GM10266 (cell line): Measurements from ENCODE around the gene ATP8B4.

Experiments used
- DNase-seq: peaks from one replicate; pipeline ENCODE4 v3.0.0; 2012; ENCODE audit errors: extremely low spot score
- TF ChIP-seq, protein P1 (sequence below): IDR thresholded peaks from 2 replicates; pipeline ENCODE4 v1.5.1; 2012; ENCODE audit warnings: mild to moderate bottlenecking, low read depth; ENCODE audit not compliant: control insufficient read depth, insufficient read depth; ENCODE audit errors: missing control alignments

ATP8B4 gene

DNA sequence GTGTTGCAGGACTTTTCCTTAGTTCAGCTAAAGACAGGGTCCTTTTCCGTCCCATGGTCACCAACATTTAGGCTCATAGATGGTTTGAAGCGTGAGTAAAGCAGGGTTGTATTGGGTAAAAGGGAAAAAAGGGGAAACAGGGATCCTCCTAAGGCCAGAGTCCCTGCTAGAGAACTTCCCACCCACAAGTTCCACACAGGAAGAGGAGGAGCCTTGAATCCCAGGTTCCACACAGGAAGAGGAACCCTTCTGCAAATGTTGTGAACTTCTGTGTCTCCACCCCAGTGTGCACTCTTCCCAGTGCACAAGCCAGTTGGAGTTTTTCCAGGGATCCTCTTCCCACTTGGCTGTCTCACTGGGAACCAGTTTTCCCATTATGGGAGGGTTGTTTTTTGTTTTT, 27.6 kb upstream of the ATP8B4 start:
- TF ChIP-seq, protein P1, sequence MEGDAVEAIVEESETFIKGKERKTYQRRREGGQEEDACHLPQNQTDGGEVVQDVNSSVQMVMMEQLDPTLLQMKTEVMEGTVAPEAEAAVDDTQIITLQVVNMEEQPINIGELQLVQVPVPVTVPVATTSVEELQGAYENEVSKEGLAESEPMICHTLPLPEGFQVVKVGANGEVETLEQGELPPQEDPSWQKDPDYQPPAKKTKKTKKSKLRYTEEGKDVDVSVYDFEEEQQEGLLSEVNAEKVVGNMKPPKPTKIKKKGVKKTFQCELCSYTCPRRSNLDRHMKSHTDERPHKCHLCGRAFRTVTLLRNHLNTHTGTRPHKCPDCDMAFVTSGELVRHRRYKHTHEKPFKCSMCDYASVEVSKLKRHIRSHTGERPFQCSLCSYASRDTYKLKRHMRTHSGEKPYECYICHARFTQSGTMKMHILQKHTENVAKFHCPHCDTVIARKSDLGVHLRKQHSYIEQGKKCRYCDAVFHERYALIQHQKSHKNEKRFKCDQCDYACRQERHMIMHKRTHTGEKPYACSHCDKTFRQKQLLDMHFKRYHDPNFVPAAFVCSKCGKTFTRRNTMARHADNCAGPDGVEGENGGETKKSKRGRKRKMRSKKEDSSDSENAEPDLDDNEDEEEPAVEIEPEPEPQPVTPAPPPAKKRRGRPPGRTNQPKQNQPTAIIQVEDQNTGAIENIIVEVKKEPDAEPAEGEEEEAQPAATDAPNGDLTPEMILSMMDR, result no peak
- DNase-seq, result no peak

DNA sequence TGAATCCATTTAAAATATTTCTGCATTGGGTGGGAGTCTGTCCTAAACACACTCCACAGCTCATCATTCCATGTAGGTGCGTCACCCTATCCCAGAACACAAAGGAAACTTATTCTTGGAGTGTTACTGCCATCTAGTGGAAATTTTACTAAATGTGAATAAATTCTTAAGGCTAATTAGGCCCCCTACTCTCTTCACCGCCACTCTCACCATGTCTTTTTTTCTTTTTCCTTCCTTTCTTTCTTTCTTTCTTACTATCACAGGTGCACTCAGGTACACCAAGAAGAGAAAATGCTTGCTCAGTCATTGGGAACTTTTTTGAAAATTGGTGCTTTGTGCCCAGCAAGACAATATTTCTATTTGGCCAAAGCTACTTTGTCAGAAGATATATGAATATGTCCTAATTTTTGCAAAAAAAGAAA, 26.4 kb upstream of the ATP8B4 start:
- TF ChIP-seq, protein P1, result peak; percentile 50
- peak; percentile 42 for DNase-seq

DNA sequence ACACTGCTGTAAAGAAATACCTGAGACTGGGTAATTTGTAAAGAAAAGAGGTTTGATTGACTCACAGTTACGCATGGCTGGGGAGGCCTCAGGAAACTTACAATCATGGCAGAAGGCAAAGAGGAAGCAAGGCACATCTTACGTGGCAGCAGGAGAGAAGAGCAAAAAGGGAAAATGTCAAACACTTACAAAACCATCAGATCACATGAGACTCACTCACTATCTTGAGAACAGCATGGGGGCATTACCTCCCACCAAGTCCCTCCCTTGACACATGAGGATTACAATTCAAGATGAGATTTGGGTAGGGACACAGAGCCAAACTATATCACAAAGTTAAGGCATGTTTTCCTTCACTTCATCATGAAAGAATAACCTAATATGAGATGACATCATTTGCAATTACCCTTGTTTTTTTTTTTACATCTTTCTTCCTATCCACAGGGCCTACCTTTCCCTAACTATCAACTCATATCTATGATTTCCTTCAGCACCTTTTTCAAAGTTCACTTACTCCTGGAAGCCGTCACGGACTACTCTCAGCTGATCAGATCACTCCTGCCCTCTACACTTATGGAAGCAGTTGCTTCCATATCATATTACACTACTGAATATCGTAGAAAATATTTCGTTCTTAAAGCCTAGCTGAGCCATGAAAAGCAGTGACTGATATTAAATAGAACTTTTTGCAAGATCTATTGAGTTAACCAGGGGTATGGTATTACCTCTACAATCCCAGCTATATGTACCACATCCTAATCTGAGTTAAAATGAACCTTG, 25.5 kb upstream of the ATP8B4 start:
- DNase-seq, result no peak
- TF ChIP-seq, protein P1, result no peak

DNA sequence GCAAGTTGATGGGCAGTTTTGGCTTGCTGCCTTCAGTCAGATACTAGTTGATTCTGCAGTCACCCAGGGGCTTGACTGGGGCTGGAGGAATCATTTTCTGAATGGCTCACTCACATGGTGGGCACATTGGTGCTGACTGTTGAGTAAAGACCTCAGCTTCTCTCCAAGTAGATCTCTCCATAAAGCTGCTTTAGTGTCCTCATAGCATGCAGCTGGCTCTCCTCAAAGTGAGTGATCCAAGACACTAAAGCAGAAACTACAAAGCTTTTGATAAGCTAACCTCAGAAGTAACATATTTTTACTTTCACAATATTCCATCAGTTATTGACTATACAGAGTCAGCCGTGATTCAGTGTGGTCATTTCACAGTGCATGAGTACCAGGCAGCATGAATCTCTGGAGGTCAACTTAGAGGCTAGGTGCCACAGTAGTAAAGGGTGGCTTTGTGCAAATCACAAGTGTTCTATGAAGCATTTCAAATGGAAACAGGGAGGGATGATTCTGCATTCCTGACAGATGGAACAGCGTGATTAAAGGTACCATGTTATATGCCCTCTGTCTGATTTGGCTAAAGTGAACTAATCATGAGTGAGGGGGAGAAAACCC, 24.3 kb upstream of the ATP8B4 start:
- TF ChIP-seq, protein P1, result no peak
- DNase-seq, result no peak

DNA sequence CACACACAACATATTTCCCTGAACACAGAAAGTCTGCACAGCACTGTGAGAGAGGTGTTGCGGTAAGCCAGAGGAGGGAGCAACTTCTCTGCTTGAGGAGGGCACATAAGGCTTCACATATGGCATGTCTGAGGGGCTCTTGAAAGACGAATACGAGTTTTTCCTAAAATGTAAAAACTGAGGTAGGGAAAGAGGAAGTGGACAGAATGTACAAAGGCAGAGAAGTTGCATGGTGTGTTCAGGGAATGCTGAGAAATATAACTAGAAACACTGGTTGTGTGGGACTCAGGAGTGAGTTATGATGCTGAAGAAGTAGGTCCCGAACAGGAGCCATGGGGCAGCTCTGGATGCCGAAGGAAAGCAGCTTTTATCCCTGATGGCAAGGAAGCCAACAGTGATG, 22.8 kb upstream of the ATP8B4 start:
- TF ChIP-seq, protein P1, result no peak
- DNase-seq, result no peak

DNA sequence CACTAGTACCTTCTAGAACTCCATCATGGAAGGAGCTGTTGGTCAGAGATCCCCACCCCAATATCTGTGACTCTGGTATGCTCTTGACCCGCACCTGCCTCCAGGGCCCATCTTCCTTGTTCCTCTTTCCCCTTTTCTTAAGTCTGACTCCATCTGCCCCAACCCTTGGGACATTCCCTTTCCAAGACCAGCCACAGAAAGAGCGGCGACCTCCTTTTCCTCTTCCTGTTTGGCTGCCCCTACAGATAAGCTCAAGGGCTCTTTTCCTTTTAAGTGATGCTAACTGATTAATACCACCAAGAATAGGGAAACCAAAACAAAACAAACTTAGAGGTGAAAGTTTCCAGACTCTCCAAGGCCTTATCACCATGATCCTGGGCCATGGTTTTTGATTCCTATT, 21.9 kb upstream of the ATP8B4 start:
- TF ChIP-seq, protein P1, result no peak
- DNase-seq, result no peak

DNA sequence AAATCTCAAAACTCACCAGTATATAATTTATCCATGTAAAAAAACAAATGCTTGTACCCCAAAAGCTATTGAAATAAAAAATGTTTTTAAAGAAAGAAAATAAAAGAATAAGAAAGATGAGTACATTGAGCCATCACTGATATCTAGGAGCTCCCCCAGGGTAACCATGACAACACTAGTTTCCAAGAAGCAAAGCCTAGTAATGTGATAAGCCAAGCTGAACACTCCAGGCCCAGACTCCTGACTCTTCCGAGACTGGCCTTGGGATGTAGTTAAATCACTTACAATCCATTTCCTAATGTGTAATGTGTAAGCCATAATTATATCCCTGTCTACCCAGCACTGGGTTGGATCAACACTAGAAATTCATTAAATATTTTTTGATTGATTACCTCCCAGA, 21.1 kb upstream of the ATP8B4 start:
- TF ChIP-seq, protein P1, result no peak
- no peak for DNase-seq
